Kidney epithelial cell (primary cell): ENCODE data around the gene SFTPB. TPM values are rescaled to one million over a fixed set of nuclear protein-coding genes. Genes with fewer than 3 reads are reported as not detected.

Source experiments
- DNase-seq: peaks from one replicate; pipeline ENCODE4 v3.0.0-alpha.2; 2010; ENCODE audit warnings: low read depth
- H3K27me3 ChIP-seq: 2 replicates; pipeline ENCODE4 v1.6.0; 2011; ENCODE audit warnings: low read length; ENCODE audit not compliant: control insufficient read depth, insufficient read depth
- H3K36me3 ChIP-seq: 2 replicates; pipeline ENCODE4 v1.5.1; 2011; ENCODE audit warnings: low read length; ENCODE audit not compliant: control insufficient read depth, insufficient read depth
- H3K4me3 ChIP-seq: 2 replicates; pipeline ENCODE4 v1.5.1; 2011; ENCODE audit warnings: low read depth, mild to moderate bottlenecking, control low read depth, low read length
- CTCF ChIP-seq: IDR thresholded peaks from 2 replicates; pipeline ENCODE4 v1.5.1; 2011; ENCODE audit warnings: mild to moderate bottlenecking, moderate library complexity, low read length, control low read depth, inconsistent platforms; ENCODE audit not compliant: insufficient read depth, poor library complexity, severe bottlenecking
- total RNA-seq: library from RNA; depleted of rRNA; stranded (reverse); fragments of >200 nt; gene quantifications from 2 replicates; pipeline ENCODE4 v1.2.3, GENCODE V29; 2015

The SFTPB gene
- total RNA-seq, 1 donor from 2014 or later = not detected

GRCh38 chr2:85712849-85713612, 45.0 kb upstream of the SFTPB start:
- no peak for DNase-seq
- TF ChIP-seq CTCF = no peak
- Histone ChIP-seq H3K36me3 (no peaks in the 10 kb centered on the region), H3K27me3 (peaks cover 4% of the 10 kb centered on the region), H3K4me3 (no peak overlapping the region)

- DNase-seq = no peak
- no peaks in the 10 kb centered on the region for H3K36me3 ChIP-seq
- TF ChIP-seq CTCF = no peak
These were observed 44.3 kb upstream of the SFTPB start for GRCh38 chr2:85712336-85712735.

GRCh38 chr2:85711578-85712060, 43.6 kb upstream of the SFTPB start:
- DNase-seq = no peak
- no peaks in the 10 kb centered on the region for H3K36me3 ChIP-seq
- H3K27me3 ChIP-seq = peaks cover 4% of the 10 kb centered on the region
- H3K4me3 ChIP-seq = no peak overlapping the region
- TF ChIP-seq CTCF = no peak

More at GRCh38 chr2:85712336-85712735, 44.3 kb upstream of the SFTPB start:
- Histone ChIP-seq H3K4me3 (no peak overlapping the region), H3K27me3 (peaks cover 4% of the 10 kb centered on the region)

- DNase-seq = no peak
- no peaks in the 10 kb centered on the region for H3K36me3 ChIP-seq
- TF ChIP-seq CTCF = no peak
- H3K4me3 ChIP-seq = no peak overlapping the region
- H3K27me3 ChIP-seq = no peaks in the 10 kb centered on the region
These were observed 42.9 kb upstream of the SFTPB start for GRCh38 chr2:85710687-85711577.

GRCh38 chr2:85709401-85709811, 41.4 kb upstream of the SFTPB start:
- H3K27me3 ChIP-seq = no peaks in the 10 kb centered on the region
- DNase-seq = no peak
- TF ChIP-seq CTCF = no peak
- no peak overlapping the region for H3K4me3 ChIP-seq
- no peaks in the 10 kb centered on the region for H3K36me3 ChIP-seq
